Stimulated activated CD4-positive, alpha-beta T cell treated with anti-CD3 and anti-CD28 coated beads, Interleukin-12 subunit alpha, Interleukin-12 subunit beta, amount 100 ng/mL, for 4 hours (primary cell): ENCODE data around the gene ZNF112.

ENCODE experiments used
- DNase-seq: peaks from one replicate; pipeline ENCODE4 v3.0.0-alpha.2; 2020

Gene ZNF112

GRCh38 chr19:44280916-44281315 is 75.6 kb downstream of the ZNF112 start:
- no peak for DNase-seq

GRCh38 chr19:44278181-44278690 is 78.2 kb downstream of the ZNF112 start:
- DNase-seq: no peak

- no peak for DNase-seq
Observed at GRCh38 chr19:44277331-44277730, 79.1 kb downstream of the ZNF112 start.
